Measurements from ENCODE around the gene AQP2.
A peak's percentile ranks its signal among the peaks of the same experiment; 100 is the strongest.
"Not testable (repeated sequence)": the region's sequence is repeated elsewhere in the genome, so short reads cannot be mapped to it uniquely, and the experiment has no call there.

Gene AQP2

DNA sequence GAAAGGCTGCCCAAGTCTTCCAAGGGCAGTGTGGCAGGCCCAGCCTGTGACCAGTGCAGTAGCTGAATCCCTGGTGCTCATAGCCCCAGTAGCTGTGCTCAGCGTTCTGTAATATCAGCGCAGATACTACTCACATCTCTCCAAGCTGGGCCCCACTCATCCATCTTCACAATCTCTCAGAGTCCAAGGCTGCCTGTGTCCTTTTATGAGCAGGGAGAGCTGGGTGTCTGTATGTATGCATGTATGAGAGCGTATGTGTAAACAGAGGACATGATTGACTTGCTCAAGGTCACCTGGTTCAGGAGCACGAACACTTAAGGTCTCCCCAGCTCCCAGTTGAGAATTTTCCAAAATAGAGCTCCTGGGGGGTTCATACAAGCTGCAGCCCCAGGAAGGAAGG lies 27.6 kb downstream of the AQP2 start:
- in situ Hi-C loops (cut with MboI; ENCODE audit: low pct_unique_long_range_greater_than_20kb, low sequenced_read_pairs): loop anchor here (10.0 kb wide), 1 partner anchor 87 kb away; no protein-coding TSS in a partner anchor
- no peak for DNase-seq

DNA sequence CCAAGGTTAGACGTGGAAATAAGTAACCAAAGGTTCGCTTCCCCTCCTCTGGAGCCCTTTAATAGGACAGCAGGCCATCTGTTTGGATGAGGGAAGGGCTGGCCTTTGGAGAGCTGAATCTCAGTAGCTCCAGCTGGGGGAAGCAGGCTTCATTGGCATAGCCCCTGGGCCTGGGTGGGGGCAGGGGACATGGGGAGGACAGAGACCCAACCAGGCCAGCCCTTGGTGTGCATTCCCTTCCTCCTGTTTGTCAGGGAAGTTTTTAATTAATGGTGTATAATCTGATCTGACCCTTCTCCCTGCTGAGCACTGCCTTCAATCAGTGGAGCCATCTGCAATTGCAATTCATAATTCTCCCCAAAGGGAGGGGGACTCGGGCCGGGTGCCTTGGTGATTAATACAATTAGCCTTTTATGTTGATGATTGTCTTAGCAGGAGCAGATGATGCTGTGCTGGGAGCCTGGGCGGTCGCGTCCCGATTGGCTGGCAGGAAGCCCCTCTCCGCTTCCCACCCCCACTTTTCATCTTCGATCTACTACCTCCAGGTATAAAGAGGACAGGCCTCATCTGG lies 28.6 kb downstream of the AQP2 start:
- DNase-seq: no peak
- in situ Hi-C loops (cut with MboI; ENCODE audit: low pct_unique_long_range_greater_than_20kb, low sequenced_read_pairs): loop anchor here (10.0 kb wide), 1 partner anchor 86 kb away; no protein-coding TSS in a partner anchor

DNA sequence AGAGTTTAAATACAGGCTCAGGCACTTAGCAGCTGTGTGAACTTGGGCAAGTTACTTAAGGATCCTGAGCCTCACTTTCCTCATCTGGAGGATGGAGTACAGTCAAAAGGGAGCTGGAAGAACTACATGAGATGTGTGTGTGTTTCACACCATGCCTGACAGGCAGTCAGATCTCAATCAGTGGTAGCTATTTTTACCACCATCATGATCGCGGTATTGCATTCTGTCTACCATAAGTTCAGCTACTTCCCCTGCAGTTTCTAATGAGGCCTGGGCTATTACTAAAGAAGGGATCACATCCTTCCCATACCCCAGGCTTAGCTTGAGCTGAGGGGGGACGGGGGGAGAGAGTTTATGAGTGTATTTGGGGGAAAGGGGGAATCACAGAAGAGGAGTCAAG lies 29.3 kb downstream of the AQP2 start:
- DNase-seq: no peak
- in situ Hi-C loops (cut with MboI; ENCODE audit: low pct_unique_long_range_greater_than_20kb, low sequenced_read_pairs): loop anchor here (10.0 kb wide), 1 partner anchor 85 kb away; no protein-coding TSS in a partner anchor

DNA sequence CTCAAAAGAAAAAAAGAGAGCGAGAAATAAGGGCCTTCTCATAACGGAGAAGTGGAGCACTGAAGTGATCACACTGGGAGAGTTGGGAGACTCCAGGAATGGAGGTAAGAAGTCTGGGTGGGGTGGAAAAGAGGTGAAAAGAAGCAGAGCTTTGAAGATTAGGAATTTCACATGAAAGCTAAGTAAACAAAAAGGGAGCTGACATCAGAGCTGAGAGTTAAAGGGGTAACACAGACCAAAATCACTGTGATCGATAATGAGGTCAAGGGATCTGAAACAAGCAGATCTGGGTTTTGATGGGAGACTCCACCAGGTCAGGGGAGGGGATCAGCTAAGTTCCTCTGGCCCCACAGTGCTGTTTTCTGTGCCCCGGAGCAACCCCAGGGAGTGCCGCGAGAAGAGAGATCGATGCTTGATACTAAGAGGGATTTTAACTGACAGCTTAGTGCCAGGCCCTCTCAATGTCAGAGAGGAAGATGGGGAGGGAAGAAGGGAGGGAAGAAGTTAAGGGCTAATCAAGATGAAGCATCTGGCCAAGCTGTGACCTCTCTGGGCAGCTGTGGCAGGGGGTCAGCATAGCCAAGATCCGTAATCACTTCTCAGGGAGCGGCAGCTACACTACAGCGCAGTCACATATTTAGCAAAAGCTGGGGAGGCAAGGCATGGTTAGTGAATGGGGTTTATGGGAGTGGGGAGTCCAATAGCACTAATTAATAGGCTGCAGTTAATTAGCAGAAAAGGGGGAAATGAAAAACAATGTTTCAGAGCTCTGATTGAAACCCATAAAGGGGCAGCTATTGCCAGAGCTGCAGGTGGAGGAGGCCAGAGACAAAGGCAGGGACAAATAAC lies 30.2 kb downstream of the AQP2 start:
- in situ Hi-C loops (cut with MboI; ENCODE audit: low pct_unique_long_range_greater_than_20kb, low sequenced_read_pairs): no loop called here
- no peak for DNase-seq

DNA sequence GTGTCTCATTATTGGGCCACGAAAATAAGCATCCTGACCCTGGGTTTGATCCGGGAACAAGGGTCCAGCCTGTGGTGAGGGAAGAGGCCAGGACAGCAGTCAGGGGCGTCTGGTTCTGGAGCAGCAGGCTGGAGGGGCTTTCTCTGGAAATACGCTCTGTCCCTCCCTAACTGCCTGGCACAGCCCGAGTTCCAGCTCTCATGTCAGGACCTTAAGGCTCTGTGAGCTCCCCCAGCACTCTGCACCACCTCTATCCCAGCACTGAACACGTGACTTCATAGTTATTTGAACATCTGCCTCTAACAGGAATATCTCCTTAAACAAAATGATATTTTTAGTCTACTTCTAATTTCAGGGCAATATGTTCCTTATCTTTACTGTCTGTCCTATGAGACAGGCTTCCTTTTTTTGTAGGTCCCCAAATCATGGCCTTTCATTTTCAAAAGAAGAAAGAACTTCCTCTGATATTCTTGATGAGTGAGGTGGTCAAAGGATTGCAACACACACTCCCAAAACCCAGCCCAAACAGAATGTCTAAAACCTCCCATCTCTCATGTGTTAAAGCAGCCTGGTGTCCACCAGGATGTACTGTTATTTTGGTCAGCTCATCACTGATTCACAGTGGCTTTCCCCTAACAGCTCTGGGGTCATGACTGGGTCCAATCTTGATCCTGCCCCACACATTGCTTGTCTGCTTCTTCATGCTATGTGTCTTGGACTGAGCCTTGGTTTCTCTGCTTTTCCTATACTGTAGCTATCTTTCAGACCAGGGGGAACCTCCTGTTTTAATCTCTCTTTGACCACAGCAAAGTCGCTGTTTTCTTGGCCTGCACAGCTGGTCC lies 31.9 kb downstream of the AQP2 start:
- in situ Hi-C loops (cut with MboI; ENCODE audit: low pct_unique_long_range_greater_than_20kb, low sequenced_read_pairs): no loop called here
- DNase-seq: peak; percentile 74

DNA sequence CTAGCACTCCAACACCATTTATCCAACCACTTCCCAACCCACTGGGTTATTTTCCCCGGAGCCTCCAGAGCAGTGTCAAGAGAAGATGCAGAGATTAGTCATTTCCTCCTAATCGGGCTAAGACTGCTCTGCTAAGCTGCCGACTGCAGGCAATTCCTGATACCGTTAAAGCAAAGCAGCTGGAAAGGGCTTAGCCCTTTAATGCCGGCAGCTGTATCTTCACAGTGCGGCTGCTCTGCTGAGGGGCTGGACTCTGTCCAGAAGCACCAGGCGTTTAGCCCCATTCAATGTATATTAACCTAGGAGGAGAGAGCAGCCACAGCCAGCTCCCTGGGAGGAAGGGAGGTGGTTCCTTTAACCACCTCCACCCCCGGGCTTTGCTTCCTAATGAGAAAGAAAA lies 33.4 kb downstream of the AQP2 start:
- no peak for DNase-seq
- in situ Hi-C loops (cut with MboI; ENCODE audit: low pct_unique_long_range_greater_than_20kb, low sequenced_read_pairs): no loop called here

DNA sequence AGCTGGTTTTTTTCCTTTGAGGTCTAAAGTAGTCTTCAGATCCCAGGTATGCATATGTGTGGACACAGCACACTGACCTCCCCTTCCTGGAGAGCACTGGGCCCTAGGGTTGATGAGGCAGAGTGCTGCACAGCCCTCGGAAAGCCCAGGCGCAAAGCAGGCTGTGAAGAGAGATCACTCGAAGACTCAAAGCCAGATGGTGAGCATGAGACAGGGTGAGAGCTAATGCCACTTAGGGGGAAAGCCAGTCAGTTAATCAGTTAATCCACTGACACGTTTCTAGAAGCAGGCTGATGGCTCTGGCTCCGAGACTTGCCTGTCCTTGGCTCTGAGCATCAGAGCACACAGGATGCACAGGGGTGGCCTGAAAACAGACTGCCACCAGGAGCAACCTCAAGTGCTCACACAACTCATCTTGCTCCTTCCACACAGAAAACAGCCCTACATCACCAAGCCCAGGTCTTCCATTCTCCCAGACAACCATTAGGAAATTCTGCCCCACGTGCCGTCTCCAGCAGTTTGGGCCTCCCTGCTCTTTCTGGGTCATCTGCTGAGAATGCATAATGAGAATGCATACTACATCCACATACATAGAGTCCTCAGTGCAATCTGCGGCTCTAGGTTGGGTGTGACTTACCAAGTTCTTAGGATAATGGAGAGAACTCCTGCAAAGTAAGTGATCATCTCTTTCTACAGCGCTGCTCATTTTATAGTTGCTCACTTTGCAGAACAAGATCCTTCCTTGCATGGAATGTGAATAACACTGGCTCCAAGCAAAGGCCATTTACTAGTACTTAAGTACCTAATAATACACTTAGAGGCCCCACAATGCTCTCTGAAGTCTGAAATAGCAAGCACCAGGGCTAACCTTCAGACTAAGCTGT lies 34.2 kb downstream of the AQP2 start:
- no peak for DNase-seq
- in situ Hi-C loops (cut with MboI; ENCODE audit: low pct_unique_long_range_greater_than_20kb, low sequenced_read_pairs): no loop called here

DNA sequence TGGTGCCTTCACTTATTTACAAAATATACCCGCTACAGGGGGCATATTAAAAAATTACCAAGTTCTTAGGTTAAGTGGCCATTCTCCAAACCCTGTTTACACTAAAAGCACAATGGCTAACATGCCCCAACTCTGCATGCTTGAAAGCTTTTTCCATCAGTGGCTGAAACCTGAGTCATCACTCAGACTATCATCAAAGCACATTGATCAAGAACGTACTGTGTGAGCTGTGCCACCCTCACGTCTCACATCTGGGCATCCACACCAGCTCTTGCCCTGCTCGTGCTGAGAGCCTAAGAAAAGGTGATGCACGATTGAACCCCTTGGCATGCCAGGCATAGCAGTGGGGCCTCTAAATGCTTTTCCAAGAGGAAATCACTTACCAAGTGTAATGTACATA lies 35.4 kb downstream of the AQP2 start:
- in situ Hi-C loops (cut with MboI; ENCODE audit: low pct_unique_long_range_greater_than_20kb, low sequenced_read_pairs): no loop called here
- no peak for DNase-seq

DNA sequence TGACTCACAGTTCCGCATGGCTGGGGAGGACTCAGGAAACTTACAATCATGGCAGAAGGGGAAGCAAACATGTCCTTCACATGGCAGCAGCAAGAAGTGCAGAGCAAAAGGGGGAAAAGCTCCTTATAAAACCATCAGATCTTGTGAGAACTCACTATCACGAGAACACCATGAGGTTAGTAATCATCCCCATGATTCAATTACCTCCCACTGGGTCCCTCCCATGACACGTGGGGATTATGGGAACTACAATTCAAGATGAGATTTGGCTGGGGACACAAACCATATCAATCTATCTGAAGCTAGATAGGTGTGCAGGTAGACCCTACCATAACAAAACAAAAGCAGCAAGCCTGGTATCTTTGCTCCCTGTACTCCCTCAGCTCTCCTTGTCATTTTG lies 35.9 kb downstream of the AQP2 start:
- DNase-seq; in situ Hi-C loops (cut with MboI; ENCODE audit: low pct_unique_long_range_greater_than_20kb, low sequenced_read_pairs): not testable (repeated sequence)

DNA sequence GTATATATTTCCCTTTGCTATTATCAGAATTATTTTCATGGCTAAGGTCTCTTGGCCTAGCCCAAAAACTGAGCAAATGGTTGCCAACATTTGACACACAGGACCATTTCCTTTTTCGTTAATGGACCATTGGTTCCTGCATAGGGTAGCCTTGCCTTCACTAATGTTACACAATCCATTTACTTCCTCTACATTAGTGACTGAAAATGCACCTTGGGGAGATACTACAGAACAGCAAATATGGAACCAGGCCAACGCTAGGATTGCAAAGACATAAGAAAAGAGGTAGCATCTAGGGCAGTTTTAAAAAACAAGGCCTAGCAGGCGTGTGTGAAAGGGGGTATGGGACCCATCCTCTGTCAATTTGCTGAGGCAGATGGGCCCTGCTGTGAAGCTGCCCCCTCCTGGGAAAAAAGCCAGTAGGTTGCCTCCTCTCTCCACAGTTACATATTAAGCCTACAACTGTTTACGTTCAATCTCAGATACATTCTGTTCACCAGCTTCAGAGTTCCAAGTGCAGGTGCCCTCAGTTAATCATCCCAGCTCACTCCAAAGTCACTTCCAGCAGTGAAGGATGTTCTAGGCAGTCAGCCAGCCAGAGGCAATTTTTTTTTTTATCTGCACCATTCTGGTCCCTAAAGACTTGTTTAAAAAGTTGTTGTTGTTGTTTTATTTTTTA lies 37.2 kb downstream of the AQP2 start:
- in situ Hi-C loops (cut with MboI; ENCODE audit: low pct_unique_long_range_greater_than_20kb, low sequenced_read_pairs): no loop called here
- peak; percentile 26 for DNase-seq

DNA sequence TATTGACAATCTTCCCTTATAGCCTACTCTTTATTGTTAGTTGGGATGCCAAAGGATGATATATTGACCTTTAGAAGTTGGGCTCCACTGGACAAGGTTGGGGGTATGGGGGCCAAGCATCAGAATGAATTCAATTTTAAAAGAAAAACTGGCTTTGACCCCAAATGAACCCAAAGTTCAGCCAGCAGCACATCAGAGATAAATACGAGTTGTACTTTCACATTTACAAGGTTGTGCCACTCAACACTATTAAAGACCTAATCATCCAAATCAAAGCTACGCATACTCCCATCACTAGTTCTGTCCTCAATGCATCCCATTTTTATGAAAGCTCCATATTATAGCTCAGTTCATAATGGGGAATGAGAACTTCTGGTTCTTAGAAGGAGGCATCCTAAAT lies 38.9 kb downstream of the AQP2 start:
- in situ Hi-C loops (cut with MboI; ENCODE audit: low pct_unique_long_range_greater_than_20kb, low sequenced_read_pairs); DNase-seq: not testable (repeated sequence)

DNA sequence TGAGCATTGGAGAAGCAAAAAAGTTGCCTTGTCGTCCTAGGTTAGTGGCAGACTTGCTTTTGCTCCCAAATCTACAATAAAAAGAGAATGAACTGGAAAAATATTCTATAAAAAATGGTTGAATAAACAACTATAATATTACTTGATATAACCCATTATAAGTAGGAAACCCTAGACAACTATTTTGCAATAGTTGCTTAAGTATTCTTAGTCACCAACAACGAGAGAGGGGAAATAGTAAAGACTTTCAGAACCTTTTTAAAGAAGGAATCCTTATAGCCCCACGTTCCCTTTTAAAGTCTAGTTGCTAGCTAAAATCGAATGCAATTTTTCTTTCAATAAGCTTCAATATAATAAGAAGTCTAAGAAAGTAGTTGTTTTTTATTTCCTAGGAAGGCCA lies 39.7 kb downstream of the AQP2 start:
- in situ Hi-C loops (cut with MboI; ENCODE audit: low pct_unique_long_range_greater_than_20kb, low sequenced_read_pairs): no loop called here
- no peak for DNase-seq

DNA sequence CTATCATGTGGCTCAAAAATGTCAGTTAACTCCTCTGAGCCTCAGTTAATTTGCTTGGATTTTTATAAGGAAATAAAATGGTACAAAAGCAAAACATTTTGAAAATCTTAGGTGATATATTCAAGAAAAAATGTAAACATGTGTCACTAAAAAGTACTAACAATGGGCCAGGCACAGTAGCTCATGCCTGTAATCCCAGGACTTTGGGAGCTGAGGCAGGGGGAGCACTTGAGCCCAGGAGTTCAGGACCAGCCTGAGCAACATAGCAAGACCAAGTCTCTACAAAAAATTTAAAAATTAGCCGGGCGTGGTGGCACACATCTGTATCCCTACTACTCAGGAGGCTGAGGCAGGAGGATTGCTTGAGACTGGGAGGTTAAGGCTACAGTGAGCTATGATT lies 47.9 kb downstream of the AQP2 start:
- in situ Hi-C loops (cut with MboI; ENCODE audit: low pct_unique_long_range_greater_than_20kb, low sequenced_read_pairs): no loop called here
- DNase-seq: no peak

DNA sequence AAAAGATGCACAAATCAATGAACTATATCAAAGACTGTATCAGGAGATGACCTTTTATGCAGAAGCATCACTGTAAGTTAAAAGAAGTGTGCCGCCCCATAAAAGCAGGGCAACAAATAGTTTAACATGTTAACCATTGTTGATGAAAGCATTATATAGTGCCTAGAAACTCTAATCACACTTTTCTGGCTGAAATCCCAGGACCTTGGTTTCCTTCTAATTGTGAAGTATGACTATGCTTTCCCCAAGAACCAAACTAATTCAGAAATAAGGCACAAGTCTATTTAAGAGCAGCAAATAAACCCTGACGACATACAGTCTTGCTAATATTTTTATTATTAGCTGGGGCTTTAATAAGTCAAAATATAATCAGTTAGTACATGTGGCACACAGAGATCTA lies 53.1 kb downstream of the AQP2 start:
- in situ Hi-C loops (cut with MboI; ENCODE audit: low pct_unique_long_range_greater_than_20kb, low sequenced_read_pairs): no loop called here
- DNase-seq: no peak

DNA sequence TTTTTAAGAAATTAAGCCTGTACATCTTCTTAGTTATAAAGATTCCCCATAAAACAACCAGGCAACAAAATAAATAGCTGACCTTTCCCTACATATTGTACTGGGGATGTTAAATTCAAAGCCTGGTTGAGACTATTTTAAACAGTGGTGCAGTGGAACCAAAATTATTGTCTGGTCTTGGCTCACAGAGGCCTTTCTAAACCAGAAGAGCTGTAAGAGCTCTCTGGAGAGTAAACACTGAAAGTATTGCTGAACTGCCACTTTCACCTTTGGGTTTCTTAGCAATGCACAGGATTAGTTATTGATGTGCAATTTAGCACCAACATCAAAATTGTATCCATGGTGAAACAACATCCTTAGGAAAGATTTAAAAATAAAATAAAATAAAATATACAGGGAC lies 54.2 kb downstream of the AQP2 start:
- in situ Hi-C loops (cut with MboI; ENCODE audit: low pct_unique_long_range_greater_than_20kb, low sequenced_read_pairs): no loop called here
- DNase-seq: no peak

DNA sequence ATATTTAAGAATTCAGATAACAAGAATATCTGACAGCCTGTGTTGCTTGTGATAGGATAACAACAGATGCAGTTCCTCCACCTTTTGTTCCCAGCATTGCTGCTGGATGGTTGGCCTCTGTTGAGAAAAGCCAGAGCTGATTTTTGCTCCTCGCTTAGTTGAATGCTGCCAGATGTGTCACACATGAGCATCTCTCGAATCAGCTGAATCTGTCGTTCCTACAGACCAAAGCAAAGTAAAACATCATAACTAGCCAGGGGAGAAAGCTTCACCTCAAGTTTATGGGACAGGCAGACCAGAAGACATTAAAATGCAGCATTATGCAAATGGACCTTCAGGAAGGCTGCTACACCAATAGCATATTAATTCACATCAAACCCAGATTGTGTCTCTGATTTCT lies 54.6 kb downstream of the AQP2 start:
- in situ Hi-C loops (cut with MboI; ENCODE audit: low pct_unique_long_range_greater_than_20kb, low sequenced_read_pairs): no loop called here
- DNase-seq: no peak

DNA sequence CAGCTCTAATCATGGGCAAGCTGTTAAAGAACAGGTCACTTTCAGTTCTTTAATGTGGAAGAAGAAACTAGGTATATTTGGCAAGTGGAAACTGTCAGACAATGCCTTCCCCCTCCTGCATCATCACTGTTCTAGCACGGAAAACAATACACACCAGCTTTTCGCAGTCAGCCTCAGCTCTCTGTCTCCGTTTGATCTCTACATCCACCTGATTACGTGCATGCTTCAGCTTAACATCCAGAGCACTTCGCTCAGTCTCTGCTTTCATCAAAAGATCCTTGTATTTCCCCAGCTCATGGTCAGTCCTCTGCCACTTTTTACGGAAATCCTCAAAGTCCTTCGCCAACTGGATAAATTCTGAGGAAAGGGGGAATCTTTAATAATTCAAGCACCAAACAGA lies 55.7 kb downstream of the AQP2 start:
- DNase-seq: no peak
- in situ Hi-C loops (cut with MboI; ENCODE audit: low pct_unique_long_range_greater_than_20kb, low sequenced_read_pairs): no loop called here

DNA sequence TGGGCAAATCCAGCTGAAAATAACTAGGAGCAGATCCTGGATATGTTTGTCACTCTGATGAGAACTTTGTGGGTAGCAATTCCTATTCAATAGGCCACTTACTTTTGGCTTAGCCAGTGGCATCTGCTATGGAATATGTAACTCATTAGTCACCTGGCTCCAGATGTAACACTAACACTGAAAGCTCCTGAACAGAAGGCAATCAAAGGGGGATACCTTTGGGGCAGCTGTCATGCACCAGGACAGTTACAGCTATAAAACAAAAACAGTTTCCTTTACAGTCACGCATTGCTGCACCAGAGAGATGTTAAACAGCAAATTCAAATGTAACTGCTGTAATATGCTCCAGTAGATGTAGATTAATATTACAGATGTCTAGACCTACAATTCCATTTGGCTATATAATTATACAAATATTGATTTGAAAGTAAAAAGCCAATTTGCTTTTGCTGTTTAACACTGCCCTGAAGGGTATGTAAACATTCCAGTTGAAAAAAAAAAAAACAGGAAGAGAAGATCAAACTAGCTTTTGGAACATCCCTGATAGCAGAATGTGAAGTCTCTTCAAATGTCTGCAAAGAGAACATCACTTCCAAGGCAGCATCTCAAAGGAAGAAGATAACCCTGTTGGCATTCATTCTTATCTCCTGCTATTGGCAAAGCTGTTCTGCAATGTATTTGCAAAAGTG lies 56.4 kb downstream of the AQP2 start:
- no peak for DNase-seq

More for the DNA sequence above, 56.4 kb downstream of the AQP2 start:
- in situ Hi-C loops (cut with MboI; ENCODE audit: low pct_unique_long_range_greater_than_20kb, low sequenced_read_pairs): no loop called here

Data from KBM-7 (cell line).